HepG2 (cell line): ENCODE results near the gene RAC3. TPM values are rescaled to one million over a fixed set of nuclear protein-coding genes. Genes with fewer than 3 reads are reported as not detected.

ENCODE experiments used
- ATAC-seq: fragments of 200-7000 bp; cut with Tn5 transposase; 3 replicates; pipeline ENCODE4 v1.9.1; 2020; ENCODE audit warnings: mild to moderate bottlenecking, moderate library complexity
- BruUV-seq: library from RNA; stranded (reverse); fragments of 400-500 nt; replicated peaks from 2 replicates; lab custom pipeline; 2021; lab: Mats Ljungman, UMichigan
- CTCF ChIA-PET: fragments of 300-600 bp; formaldehyde crosslinking; extraction: SDS; loops from one replicate; lab custom pipeline; 2021; ENCODE audit warnings: low total read pairs, inconsistent platforms, low intra/inter-chr PET ratio; lab: Yijun Ruan, JAX
- POLR2A ChIA-PET: fragments of 350-600 bp; sonication (Branson Sonifier 250); formaldehyde crosslinking; loops from one replicate; lab custom pipeline; 2020; ENCODE audit warnings: antibody characterized with exemption, inconsistent platforms; lab: Yijun Ruan, JAX
- DNase-seq: peaks from one replicate; pipeline ENCODE4 v3.0.0-alpha.2; 2015; ENCODE audit warnings: low spot score
- FAIRE-seq: peaks from 3 replicates; lab custom pipeline; 2011; peaks lifted over from hg19 to GRCh38; lab: Jason Lieb, UNC
- H2AFZ ChIP-seq: one replicate; pipeline ENCODE4 v1.6.1; 2011; ENCODE audit warnings: low read length, inconsistent platforms
- H3K27ac ChIP-seq: fragments of 300-600 bp; 3 replicates; pipeline ENCODE4 v1.8.0; 2011; ENCODE audit warnings: mixed run types, mild to moderate bottlenecking, mixed read lengths, low read length, inconsistent platforms; ENCODE audit not compliant: insufficient read depth; ENCODE audit errors: extremely low read length
- H3K27me3 ChIP-seq, 2 experiments: fragments of 200-600 bp in 1 of 2; 2 replicates in 1 of 2; 3 replicates in 1 of 2; pipeline versions ENCODE4 v1.6.0 to v1.8.0; 2011; ENCODE audit warnings: low read length in 2 of 2, mild to moderate bottlenecking in 2 of 2, moderate library complexity in 2 of 2, inconsistent platforms in 1 of 2; ENCODE audit not compliant: insufficient read depth in 2 of 2, control insufficient read depth in 1 of 2
- H3K36me3 ChIP-seq, 2 experiments: fragments of 200-600 bp in 1 of 2; replicated peaks in 1 of 2; 2 replicates in 1 of 2; 3 replicates in 1 of 2; pipeline versions ENCODE4 v1.5.1 to v1.8.0; 2011; ENCODE audit warnings: low read length in 2 of 2, inconsistent platforms in 1 of 2; ENCODE audit not compliant: insufficient read depth in 2 of 2, control insufficient read depth in 1 of 2
- H3K4me1 ChIP-seq: 2 replicates; pipeline ENCODE4 v1.5.1; 2012; ENCODE audit warnings: low read length, inconsistent platforms; ENCODE audit not compliant: insufficient read depth
- H3K4me2 ChIP-seq: 2 replicates; pipeline ENCODE4 v1.6.0; 2011; ENCODE audit warnings: low read depth, low read length, inconsistent platforms
- H3K4me3 ChIP-seq, 3 experiments: fragments of 200-600 bp in 1 of 3; sonication (generic), shearing (Covaris generic) in 1 of 3; replicated peaks in 1 of 3; 2 replicates each; pipeline ENCODE4 v1.5.1; 2011 to 2016; ENCODE audit warnings: low read length in 3 of 3, inconsistent platforms in 2 of 3, low read depth in 2 of 3, mild to moderate bottlenecking in 2 of 3, control low read depth in 1 of 3, mixed read lengths in 1 of 3; ENCODE audit not compliant: insufficient read depth in 1 of 3
- H3K79me2 ChIP-seq: one replicate; pipeline ENCODE4 v1.6.1; 2011; ENCODE audit warnings: low read length, inconsistent platforms; ENCODE audit not compliant: insufficient read depth
- H3K9ac ChIP-seq: 2 replicates; pipeline ENCODE4 v1.6.0; 2011; ENCODE audit warnings: mild to moderate bottlenecking, low read depth, low read length, inconsistent platforms; ENCODE audit not compliant: insufficient read depth
- H3K9me3 ChIP-seq: 2 replicates; pipeline ENCODE4 v1.5.1; 2012; ENCODE audit warnings: mild to moderate bottlenecking, low read length
- H4K20me1 ChIP-seq: 2 replicates; pipeline ENCODE4 v1.6.0; 2011; ENCODE audit warnings: inconsistent platforms, mild to moderate bottlenecking, low read length, moderate library complexity; ENCODE audit not compliant: insufficient read depth
- AGO2 ChIP-seq: fragments of 200-400 bp; formaldehyde crosslinking; optimal IDR thresholded peaks from 2 replicates; pipeline ENCODE3; 2017; ENCODE audit warnings: mild to moderate bottlenecking, low read depth, low read length, moderate library complexity
- ARID4A ChIP-seq: sonication (generic); formaldehyde crosslinking; IDR thresholded peaks from 2 replicates; pipeline ENCODE4 v1.5.0; 2020; ENCODE audit warnings: mild to moderate bottlenecking, missing genetic modification reagents, borderline replicate concordance
- PHF5A ChIP-seq: IDR thresholded peaks from one replicate; pipeline ENCODE4 v1.6.1; 2018; ENCODE audit warnings: low read depth, missing genetic modification reagents; ENCODE audit not compliant: unreplicated experiment
- POLR2G ChIP-seq: fragments of 200-400 bp; formaldehyde crosslinking; IDR thresholded peaks from 2 replicates; pipeline ENCODE4 v1.6.1; 2018; ENCODE audit warnings: mild to moderate bottlenecking, low read depth, low read length, moderate library complexity
- RBFOX2 ChIP-seq: fragments of 200-400 bp; formaldehyde crosslinking; IDR thresholded peaks from 2 replicates; pipeline ENCODE4 v1.6.1; 2017; ENCODE audit warnings: low read depth, mild to moderate bottlenecking, low read length
- REPIN1 ChIP-seq: sonication (generic); formaldehyde crosslinking; IDR thresholded peaks from 2 replicates; pipeline ENCODE4 v1.8.0; 2022; ENCODE audit warnings: missing genetic modification reagents, low read depth, mild to moderate bottlenecking, borderline replicate concordance
- WGBS: methylation state at CpG from one replicate; pipeline ENCODE4 v1.1.6; 2017; ENCODE audit warnings: low lambda C conversion rate; 5-methylcytosine and 5-hydroxymethylcytosine counted together
- in situ Hi-C: cut with HindIII; loops from 2 replicates; pipeline ENCODE4 v1.10.0; 2017; ENCODE audit warnings: low pct_unique_long_range_greater_than_20kb; ENCODE audit not compliant: extremely low pct_ligation_motif_present
- intact Hi-C: fragments of 100-400 bp; cut with micrococcal nuclease; formaldehyde crosslinking; loops from one replicate; pipeline ENCODE4 v1.10.0; 2022; ENCODE audit not compliant: unreplicated experiment
- polyA plus RNA-seq, 8 experiments: library from polyadenylated mRNA; depleted of rRNA in 3 of 8; stranded (reverse) in 7 of 8; unstranded in 1 of 8; fragments of >200 nt; fragmentation: Illumina TruSeq in 4 of 8; extraction: Trizol in 4 of 8; gene quantifications; 2 replicates each; pipeline versions ENCODE4 v1.2.1 to v1.2.3, GENCODE V29; 2011 to 2016; ENCODE audit warnings: low read depth in 4 of 8, missing spikeins in 1 of 8, mixed read lengths in 1 of 8; ENCODE audit not compliant: insufficient read depth in 1 of 8
- total RNA-seq, 5 experiments: library from RNA; depleted of rRNA; stranded (reverse); fragments of >200 nt; fragmentation: Illumina TruSeq; extraction: Trizol; gene quantifications; 2 replicates each; pipeline ENCODE4 v1.2.3, GENCODE V29; 2016; ENCODE audit warnings: low read depth in 1 of 5

RAC3 gene
- total and polyA plus RNA-seq, 2 of the 13 experiments (the other 11 are each of a cell fraction or from before 2014, with no cell fraction given), result 10.5 to 21.3 TPM

- CTCF ChIA-PET, result no interaction called here
- no TSS peak for BruUV-seq
- intact Hi-C loops, result loop anchor here (5.0 kb wide), 1 partner anchor 43 kb away; the partner anchor contains the start of gene FASN
These were observed 23.0 kb downstream of the RAC3 start for GRCh38 chr17:82054351-82055022.

More at GRCh38 chr17:82054351-82055022, 23.0 kb downstream of the RAC3 start:
- H3K9me3 ChIP-seq, result no peaks in the 10 kb centered on the region
- FAIRE-seq (no peak), ATAC-seq (no peak), DNase-seq (no peak)
- H3K36me3 ChIP-seq, result peaks cover 27 to 42% of the 10 kb centered on the region in 2 experiments
- POLR2A ChIA-PET, result interaction anchor here (0.9 to 1.6 kb wide), 3 partner anchors 9 to 17 kb away, joined by 3 read pairs; partner anchors contain the start of gene DCXR
- in situ Hi-C loops, result no loop called here
- peaks cover 32% of the 10 kb centered on the region for H3K79me2 ChIP-seq
- H3K4me2 ChIP-seq, result no peak overlapping the region
- no peaks in the 10 kb centered on the region; the same call in 1 of the 2 replicates for H4K20me1 ChIP-seq
- peaks cover 60% of the 10 kb centered on the region for H3K4me1 ChIP-seq
- no peak overlapping the region for H3K4me3 ChIP-seq
- TF ChIP-seq AGO2, result peak; percentile 85
- TF ChIP-seq REPIN1, result no peak
- peak; percentile 10; the same call in 1 of the 2 replicates for TF ChIP-seq POLR2G
- TF ChIP-seq ARID4A (CRISPR knock-in tag), result 0 out of 2 replicates have a peak, but pooled peaks have one; percentile 9
- peak; percentile 59 for TF ChIP-seq RBFOX2
- no peak for TF ChIP-seq PHF5A (CRISPR knock-in tag)
- H3K27me3 ChIP-seq, result no peaks in the 10 kb centered on the region; a peak in 2 of 5 replicates
- no peak overlapping the region for H3K9ac ChIP-seq
- no peak overlapping the region for H2AFZ ChIP-seq
- no peak overlapping the region for H3K27ac ChIP-seq
- 93% methylated on average over 37 of the region's 38 CpGs for WGBS
